Stimulated activated naive CD8-positive, alpha-beta T cell treated with anti-CD3 and anti-CD28 coated beads, Interleukin-15, Interleukin-2, amounts not matched to agents 100 ng/mL and 50 ng/mL, for 24 hours (primary cell): ENCODE data around the gene IFIT5.
"Not testable (repeated sequence)": the region's sequence is repeated elsewhere in the genome, so short reads cannot be mapped to it uniquely, and the experiment has no call there.

Source experiments
- H3K27ac Mint-ChIP-seq: one replicate; pipeline ENCODE4 v1.8.0; 2021; ENCODE audit warnings: mild to moderate bottlenecking, mixed read lengths
- H3K27me3 Mint-ChIP-seq: one replicate; pipeline ENCODE4 v1.8.0; 2021; ENCODE audit warnings: mixed read lengths
- H3K36me3 Mint-ChIP-seq: one replicate; pipeline ENCODE4 v1.8.0; 2021; ENCODE audit warnings: low read depth, mixed read lengths
- H3K4me1 Mint-ChIP-seq: one replicate; pipeline ENCODE4 v1.8.0; 2021; ENCODE audit warnings: low read depth, mixed read lengths
- H3K4me3 Mint-ChIP-seq: one replicate; pipeline ENCODE4 v1.8.0; 2021; ENCODE audit warnings: mild to moderate bottlenecking, mixed read lengths
- H3K9me3 Mint-ChIP-seq: one replicate; pipeline ENCODE4 v1.8.0; 2021; ENCODE audit warnings: mixed read lengths

The IFIT5 gene

DNA sequence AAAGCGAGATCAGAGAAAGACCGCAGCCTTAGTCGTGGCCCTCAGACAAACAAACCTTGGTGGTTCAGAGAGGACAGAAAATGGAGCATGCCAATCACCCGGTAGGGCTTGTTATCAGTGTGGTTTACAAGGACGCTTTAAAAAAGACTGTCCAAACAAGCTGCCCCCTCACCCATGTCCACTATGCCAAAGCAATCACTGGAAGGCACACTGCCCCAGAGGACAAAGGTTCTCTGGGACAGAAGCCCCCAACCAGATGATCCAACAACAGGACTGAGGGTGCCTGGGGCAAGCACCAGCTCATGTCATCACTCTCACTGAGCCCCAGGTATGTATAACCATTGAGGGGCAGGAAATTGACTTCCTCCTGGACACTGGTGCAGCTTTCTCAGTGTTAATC, 5.1 kb upstream of the IFIT5 start:
- H3K9me3 Mint-ChIP-seq, H3K4me3 Mint-ChIP-seq: not testable (repeated sequence)
- H3K36me3 Mint-ChIP-seq: peaks cover 18% of the 10 kb centered on the region

GRCh38 chr10:89410551-89410950, 3.8 kb upstream of the IFIT5 start:
- not testable (repeated sequence) for H3K27me3 Mint-ChIP-seq, H3K27ac Mint-ChIP-seq, H3K4me3 Mint-ChIP-seq, H3K9me3 Mint-ChIP-seq
- H3K4me1 Mint-ChIP-seq: peaks cover 34% of the 10 kb centered on the region
- peaks cover 12% of the 10 kb centered on the region for H3K36me3 Mint-ChIP-seq

More for the DNA sequence above, 5.1 kb upstream of the IFIT5 start:
- H3K27me3 Mint-ChIP-seq, H3K27ac Mint-ChIP-seq: not testable (repeated sequence)
- H3K4me1 Mint-ChIP-seq: peaks cover 29% of the 10 kb centered on the region

- not testable (repeated sequence) for H3K4me3 Mint-ChIP-seq, H3K9me3 Mint-ChIP-seq, H3K27ac Mint-ChIP-seq, H3K27me3 Mint-ChIP-seq
- Mint-ChIP-seq H3K36me3 (peaks cover 14% of the 10 kb centered on the region), H3K4me1 (peaks cover 38% of the 10 kb centered on the region)
Measured at GRCh38 chr10:89411135-89411534, 3.2 kb upstream of the IFIT5 start.

- peaks cover 49% of the 10 kb centered on the region for H3K4me1 Mint-ChIP-seq
- not testable (repeated sequence) for H3K27me3 Mint-ChIP-seq, H3K9me3 Mint-ChIP-seq
- H3K36me3 Mint-ChIP-seq: peaks cover 16% of the 10 kb centered on the region
- H3K27ac Mint-ChIP-seq: peak overlapping the region; percentile 83
- H3K4me3 Mint-ChIP-seq: peak overlapping the region; percentile 72
Measured at GRCh38 chr10:89412276-89412675, 2.1 kb upstream of the IFIT5 start.

GRCh38 chr10:89413398-89413912, 913 bp upstream of the IFIT5 start:
- peak overlapping the region; percentile 95 for H3K27ac Mint-ChIP-seq
- peaks cover 6% of the 10 kb centered on the region for H3K9me3 Mint-ChIP-seq
- H3K4me1 Mint-ChIP-seq: peaks cover 61% of the 10 kb centered on the region
- H3K4me3 Mint-ChIP-seq: peak overlapping the region; percentile 91
- H3K36me3 Mint-ChIP-seq: peaks cover 26% of the 10 kb centered on the region
- no peaks in the 10 kb centered on the region for H3K27me3 Mint-ChIP-seq

DNA sequence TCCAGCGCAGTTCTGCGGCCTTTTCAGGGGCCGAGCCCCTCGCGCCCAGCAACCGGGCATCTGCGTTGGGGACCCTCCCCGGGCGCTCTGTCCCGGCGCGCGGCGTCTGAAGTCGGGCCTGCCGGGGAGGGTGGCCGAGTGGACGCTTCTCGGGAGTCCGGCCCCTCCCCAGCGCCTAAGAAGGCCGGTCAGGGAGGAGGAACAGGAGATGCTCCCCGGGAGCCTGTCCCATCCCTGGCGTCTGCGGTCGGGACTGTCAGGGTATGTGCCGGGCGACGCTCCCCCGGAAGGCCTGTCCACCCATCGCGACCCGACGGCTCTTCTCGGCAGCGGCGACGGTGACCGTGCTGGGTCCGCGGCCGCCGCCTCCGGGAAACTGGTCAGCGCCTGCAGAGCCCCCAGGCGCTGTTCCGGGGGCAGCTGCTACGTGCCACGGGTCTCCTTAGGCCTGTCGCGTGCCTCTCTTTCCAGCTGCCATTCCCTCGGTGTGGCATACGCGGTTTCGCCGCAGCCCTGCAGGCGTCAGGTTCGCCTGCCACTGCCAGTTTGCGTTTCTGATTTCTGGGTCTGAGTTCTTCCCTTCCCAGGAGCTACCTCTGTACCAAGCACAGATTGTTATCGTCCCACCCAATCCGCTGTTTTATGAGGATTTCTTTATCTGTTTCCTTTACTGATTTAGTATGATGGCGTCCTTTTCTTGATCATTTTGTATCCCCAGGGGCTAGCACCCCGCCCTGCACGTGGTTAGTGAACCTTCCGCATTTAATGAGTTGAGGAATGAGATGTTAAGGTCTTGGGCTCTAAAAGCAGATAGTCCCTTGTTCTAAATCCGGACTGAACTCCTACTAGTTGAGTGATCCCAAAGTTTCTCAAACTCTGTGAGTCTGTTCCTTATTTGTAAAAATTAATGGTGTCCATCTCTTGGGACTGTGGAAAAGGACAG, 782 bp downstream of the IFIT5 start:
- Mint-ChIP-seq H3K9me3 (peaks cover 6% of the 10 kb centered on the region), H3K4me1 (peaks cover 67% of the 10 kb centered on the region), H3K27ac (peak overlapping the region; percentile 95), H3K27me3 (no peaks in the 10 kb centered on the region), H3K36me3 (peaks cover 33% of the 10 kb centered on the region), H3K4me3 (peak overlapping the region; percentile 91)

DNA sequence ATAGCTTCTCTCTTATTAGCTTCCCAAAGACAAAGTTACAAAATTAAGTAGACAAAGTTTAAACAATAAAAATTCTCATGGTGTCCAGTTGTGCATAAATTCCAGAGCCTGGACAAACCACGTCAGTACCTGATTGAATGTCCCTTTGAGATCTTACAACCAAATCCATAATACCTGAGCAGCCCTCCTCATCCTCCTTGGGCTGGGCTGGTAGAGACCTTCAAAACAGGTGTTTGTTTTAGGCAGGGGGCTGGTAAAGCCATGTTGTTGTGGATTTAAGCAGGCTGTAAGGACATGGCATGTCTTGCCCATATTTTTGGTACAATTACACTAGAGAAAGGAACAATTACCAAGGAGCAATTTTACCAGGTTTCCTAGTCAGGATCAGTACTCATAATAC, 2.1 kb downstream of the IFIT5 start:
- peaks cover 63% of the 10 kb centered on the region for H3K4me1 Mint-ChIP-seq
- H3K9me3 Mint-ChIP-seq: peaks cover 6% of the 10 kb centered on the region
- peak overlapping the region; percentile 91 for H3K4me3 Mint-ChIP-seq
- H3K27me3 Mint-ChIP-seq: no peaks in the 10 kb centered on the region
- peak overlapping the region; percentile 91 for H3K27ac Mint-ChIP-seq
- peaks cover 44% of the 10 kb centered on the region for H3K36me3 Mint-ChIP-seq

- no peaks in the 10 kb centered on the region for H3K27me3 Mint-ChIP-seq
- no peak overlapping the region for H3K27ac Mint-ChIP-seq
- H3K9me3 Mint-ChIP-seq: no peaks in the 10 kb centered on the region
- peak overlapping the region; percentile 7 for H3K4me3 Mint-ChIP-seq
- peaks cover 45% of the 10 kb centered on the region for H3K4me1 Mint-ChIP-seq
- peaks cover 37% of the 10 kb centered on the region for H3K36me3 Mint-ChIP-seq
Measured at GRCh38 chr10:89419548-89419947, 5.2 kb downstream of the IFIT5 start.

- H3K4me1 Mint-ChIP-seq: peaks cover 37% of the 10 kb centered on the region
- peaks cover 36% of the 10 kb centered on the region for H3K36me3 Mint-ChIP-seq
- H3K27ac Mint-ChIP-seq: no peak overlapping the region
- H3K9me3 Mint-ChIP-seq: no peaks in the 10 kb centered on the region
- no peak overlapping the region for H3K4me3 Mint-ChIP-seq
- no peaks in the 10 kb centered on the region for H3K27me3 Mint-ChIP-seq
Measured at GRCh38 chr10:89421018-89421476, 6.7 kb downstream of the IFIT5 start.

DNA sequence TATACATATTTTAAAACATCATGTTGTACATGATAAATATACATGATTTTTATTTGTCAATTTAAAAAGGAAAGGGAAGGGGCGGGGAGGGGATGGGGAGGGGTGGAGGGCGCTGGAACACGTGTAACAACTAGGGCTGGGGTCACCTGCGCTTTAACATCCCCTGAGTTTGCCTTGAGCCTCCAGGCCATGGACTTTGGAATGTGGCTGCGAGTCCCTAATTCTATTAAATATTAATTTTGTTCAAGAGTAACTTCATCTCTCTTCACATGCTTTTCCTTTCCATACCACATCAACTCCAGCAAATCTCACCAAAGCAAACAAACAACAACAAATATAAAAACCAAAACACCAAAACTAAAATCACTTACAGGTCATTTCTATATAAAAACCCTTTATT, 10.6 kb downstream of the IFIT5 start:
- Mint-ChIP-seq H3K4me3 (no peak overlapping the region), H3K36me3 (peaks cover 13% of the 10 kb centered on the region), H3K27ac (no peak overlapping the region)

GRCh38 chr10:89426230-89426868, 12.0 kb downstream of the IFIT5 start:
- Mint-ChIP-seq H3K27ac (no peak overlapping the region), H3K9me3 (no peaks in the 10 kb centered on the region), H3K27me3 (no peaks in the 10 kb centered on the region), H3K4me3 (no peak overlapping the region), H3K36me3 (peaks cover 2% of the 10 kb centered on the region), H3K4me1 (peaks cover 4% of the 10 kb centered on the region)

More for the DNA sequence above, 10.6 kb downstream of the IFIT5 start:
- Mint-ChIP-seq H3K4me1 (peaks cover 7% of the 10 kb centered on the region), H3K9me3 (no peaks in the 10 kb centered on the region), H3K27me3 (no peaks in the 10 kb centered on the region)

DNA sequence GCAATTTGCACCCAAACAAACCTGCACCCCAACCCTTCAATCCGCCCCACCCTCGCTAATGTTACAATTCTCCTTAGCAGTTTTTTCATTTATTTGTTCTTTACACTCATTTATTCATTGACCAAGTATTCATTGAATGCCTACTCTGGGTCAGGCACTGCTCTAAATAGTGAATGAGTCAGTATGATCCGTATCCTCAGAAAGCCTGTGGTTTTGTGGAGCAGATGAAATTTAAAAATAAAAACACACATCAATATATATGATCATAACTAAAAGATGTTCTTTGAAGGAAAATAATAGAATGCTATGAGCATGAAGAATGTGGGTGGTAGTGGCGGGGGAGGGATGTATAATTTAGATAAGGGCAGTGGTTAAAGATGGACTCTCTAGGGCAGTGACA, 13.3 kb downstream of the IFIT5 start:
- Mint-ChIP-seq H3K27ac (no peak overlapping the region), H3K36me3 (no peaks in the 10 kb centered on the region), H3K9me3 (no peaks in the 10 kb centered on the region), H3K4me1 (peaks cover 4% of the 10 kb centered on the region), H3K27me3 (no peaks in the 10 kb centered on the region), H3K4me3 (no peak overlapping the region)

- Mint-ChIP-seq H3K36me3 (no peaks in the 10 kb centered on the region), H3K4me1 (no peaks in the 10 kb centered on the region), H3K4me3 (no peak overlapping the region), H3K27me3 (peaks cover 4% of the 10 kb centered on the region), H3K9me3 (no peaks in the 10 kb centered on the region), H3K27ac (no peak overlapping the region)
Measured at GRCh38 chr10:89428877-89429276, 14.5 kb downstream of the IFIT5 start.

DNA sequence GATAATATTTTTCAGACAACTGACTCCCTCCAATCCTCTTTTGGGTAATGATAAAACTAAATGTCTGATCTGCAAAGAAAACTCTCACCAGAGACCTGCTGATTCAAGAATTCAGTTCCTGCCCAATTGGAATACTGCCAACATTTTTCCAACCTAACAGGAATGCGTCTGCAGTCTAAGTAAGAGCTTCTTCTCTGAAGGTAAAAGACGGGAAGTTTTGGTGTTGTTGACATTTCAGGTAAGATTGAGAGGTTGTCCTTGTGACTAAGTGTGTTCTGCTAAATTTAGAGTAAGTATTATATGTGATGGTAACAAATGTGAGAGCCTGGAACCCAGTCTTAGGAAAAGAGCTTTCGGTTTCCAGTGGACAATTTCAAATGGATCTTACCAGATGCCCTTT, 17.6 kb downstream of the IFIT5 start:
- Mint-ChIP-seq H3K36me3 (no peaks in the 10 kb centered on the region), H3K27me3 (peaks cover 16% of the 10 kb centered on the region), H3K9me3 (no peaks in the 10 kb centered on the region), H3K27ac (no peak overlapping the region), H3K4me1 (no peaks in the 10 kb centered on the region), H3K4me3 (no peak overlapping the region)

- Mint-ChIP-seq H3K4me3 (no peak overlapping the region), H3K27ac (no peak overlapping the region), H3K27me3 (peaks cover 28% of the 10 kb centered on the region), H3K36me3 (no peaks in the 10 kb centered on the region), H3K9me3 (no peaks in the 10 kb centered on the region), H3K4me1 (no peaks in the 10 kb centered on the region)
Measured at GRCh38 chr10:89438525-89438924, 24.2 kb downstream of the IFIT5 start.
